ENCODE measurements around the gene SMAD4. TPM values are rescaled to one million over a fixed set of nuclear protein-coding genes. Genes with fewer than 3 reads are reported as not detected.
"Not testable (repeated sequence)": the region's sequence is repeated elsewhere in the genome, so short reads cannot be mapped to it uniquely, and the experiment has no call there.

The SMAD4 gene
- 80.2 TPM for total RNA-seq

GRCh38 chr18:51029694-51030536 lies at the start of gene SMAD4:
Gene SMAD4, plus strand, starts transcription at chr18:51030213. Its CDS starts 16,834 bp downstream, at chr18:51047047.
- DNase-seq: peak; percentile 93

DNA sequence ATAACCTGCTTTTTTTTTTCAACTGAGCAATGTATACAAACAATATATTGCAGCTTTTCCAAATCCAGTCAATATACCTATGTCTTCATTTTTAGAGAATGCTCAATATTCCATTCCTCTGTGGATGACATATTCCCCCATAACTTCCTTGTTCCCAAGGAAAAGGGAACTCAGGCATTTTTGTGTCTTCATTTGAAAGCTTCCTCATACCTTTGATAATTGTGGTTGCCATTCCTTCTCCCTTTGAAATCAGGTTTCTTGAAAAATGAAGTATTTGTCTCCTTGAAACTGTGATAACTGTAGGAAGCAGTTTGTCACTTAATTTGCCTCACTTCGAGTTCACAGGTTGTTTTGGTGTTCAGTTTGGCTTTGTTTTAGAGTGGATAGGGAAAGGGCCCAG lies 48.6 kb upstream of the SMAD4 start:
- DNase-seq: no peak

GRCh38 chr18:50982086-50982801 lies 47.8 kb upstream of the SMAD4 start:
- DNase-seq: no peak

DNA sequence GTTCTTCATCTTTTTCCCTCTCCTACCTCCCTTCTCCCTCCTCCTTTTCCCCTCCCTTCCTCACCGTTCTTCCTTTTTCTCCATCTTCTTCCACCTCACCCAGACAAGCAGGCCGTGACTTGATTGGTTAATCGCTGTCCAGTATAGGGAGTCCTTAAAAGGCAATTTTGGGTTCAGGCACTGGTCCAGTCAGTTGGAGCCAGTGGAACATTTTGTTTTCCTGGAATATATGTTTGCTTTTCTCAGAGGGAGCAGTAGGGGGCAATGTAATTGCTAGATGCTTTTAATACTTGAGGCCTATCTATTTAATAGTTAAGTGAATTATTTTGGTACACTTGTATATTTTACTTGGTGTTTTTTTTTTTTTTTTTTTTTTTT lies 47.2 kb upstream of the SMAD4 start:
- DNase-seq: no peak

- peak; percentile 11 for DNase-seq
Measured at GRCh38 chr18:50986360-50987087, 43.5 kb upstream of the SMAD4 start.

GRCh38 chr18:50987261-50987660 lies 42.8 kb upstream of the SMAD4 start:
- no peak for DNase-seq

DNA sequence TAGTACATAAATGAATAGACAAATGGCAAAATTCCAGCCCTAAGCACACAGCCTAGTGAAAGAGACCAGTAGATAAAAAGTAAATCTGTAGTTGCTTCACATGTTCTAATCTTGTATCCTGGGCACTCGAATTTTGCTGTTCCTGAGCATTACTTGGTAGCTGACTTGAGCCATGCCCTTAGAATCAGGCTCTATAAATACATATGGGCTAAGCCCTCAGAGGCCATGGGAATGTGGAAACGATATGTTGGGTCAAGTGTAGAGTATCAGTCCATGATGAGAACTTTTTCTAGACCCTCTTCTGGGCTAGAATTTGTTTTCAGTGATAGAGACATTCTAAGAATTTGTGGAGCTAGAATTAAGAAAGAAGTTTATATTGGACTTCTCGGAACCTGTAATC lies 40.3 kb upstream of the SMAD4 start:
- no peak for DNase-seq

- DNase-seq: no peak
Measured at GRCh38 chr18:50992351-50992762, 37.7 kb upstream of the SMAD4 start.

- no peak for DNase-seq
Measured at GRCh38 chr18:50994031-50994430, 36.0 kb upstream of the SMAD4 start.

- DNase-seq: not testable (repeated sequence)
Measured at GRCh38 chr18:51003174-51003573, 26.8 kb upstream of the SMAD4 start.

- no peak for DNase-seq
Measured at GRCh38 chr18:51006061-51006818, 23.8 kb upstream of the SMAD4 start.

GRCh38 chr18:51006948-51007789 lies 22.8 kb upstream of the SMAD4 start:
- no peak for DNase-seq

- DNase-seq: no peak
Measured at GRCh38 chr18:51007790-51008139, 22.2 kb upstream of the SMAD4 start.

DNA sequence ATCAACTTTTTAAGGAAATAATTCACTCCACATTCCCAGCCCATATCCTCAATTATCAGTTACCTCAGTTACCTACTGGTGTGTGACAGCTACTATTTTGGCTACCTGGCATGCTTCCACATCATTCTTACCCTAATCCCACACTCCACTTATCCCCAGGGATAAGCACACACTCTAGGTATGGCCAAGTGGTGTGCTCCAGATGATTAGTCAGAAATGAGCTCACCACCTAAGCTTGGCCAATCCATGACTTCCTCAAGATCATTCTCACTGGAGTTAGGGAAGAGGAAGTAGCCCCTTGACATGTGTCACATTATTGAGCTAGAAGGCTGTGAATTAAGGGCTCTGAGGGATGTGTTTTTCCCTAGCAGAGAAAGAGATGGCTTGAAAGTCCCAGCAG lies 20.9 kb upstream of the SMAD4 start:
- DNase-seq: no peak

- no peak for DNase-seq
Measured at GRCh38 chr18:51010218-51010617, 19.8 kb upstream of the SMAD4 start.

DNA sequence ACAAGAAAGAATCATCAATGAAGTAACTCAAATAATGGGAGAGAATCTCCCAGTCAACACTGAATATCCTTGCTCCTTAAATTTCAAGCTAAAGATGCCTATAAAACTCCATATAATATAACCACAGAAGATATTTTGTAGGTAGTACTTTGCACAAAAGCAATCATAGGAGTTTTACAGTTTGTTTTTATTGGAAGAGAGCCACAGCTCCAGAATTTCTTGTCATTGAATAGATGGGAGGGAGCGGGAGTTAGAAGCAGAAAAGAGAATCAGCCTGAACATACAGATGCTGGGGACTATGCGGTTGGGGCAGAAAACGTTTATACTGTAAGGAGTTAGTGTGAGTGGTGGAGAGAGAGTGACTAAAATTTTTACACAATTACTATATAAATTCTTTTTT lies 18.3 kb upstream of the SMAD4 start:
- no peak for DNase-seq

DNA sequence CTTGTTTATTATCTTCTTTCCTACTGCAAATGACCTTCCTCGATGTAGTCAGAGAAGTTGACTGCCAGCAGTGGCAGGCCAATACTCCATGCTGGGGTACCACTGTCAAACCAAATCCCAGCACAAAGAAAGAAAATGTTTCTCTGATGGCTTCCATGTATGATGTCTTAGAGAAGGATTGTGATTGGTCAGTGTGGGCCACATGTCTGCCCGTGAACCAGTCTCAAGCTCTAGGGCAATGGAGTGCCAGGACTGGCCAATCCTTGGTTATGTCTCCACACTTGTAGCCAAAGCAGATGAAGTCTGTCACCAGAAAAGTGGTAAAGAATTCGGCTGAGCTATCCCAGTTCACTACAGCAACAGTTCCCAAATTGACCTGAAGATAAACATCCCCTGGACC lies 17.6 kb upstream of the SMAD4 start:
- DNase-seq: no peak

GRCh38 chr18:51013259-51013658 lies 16.8 kb upstream of the SMAD4 start:
- no peak for DNase-seq

DNA sequence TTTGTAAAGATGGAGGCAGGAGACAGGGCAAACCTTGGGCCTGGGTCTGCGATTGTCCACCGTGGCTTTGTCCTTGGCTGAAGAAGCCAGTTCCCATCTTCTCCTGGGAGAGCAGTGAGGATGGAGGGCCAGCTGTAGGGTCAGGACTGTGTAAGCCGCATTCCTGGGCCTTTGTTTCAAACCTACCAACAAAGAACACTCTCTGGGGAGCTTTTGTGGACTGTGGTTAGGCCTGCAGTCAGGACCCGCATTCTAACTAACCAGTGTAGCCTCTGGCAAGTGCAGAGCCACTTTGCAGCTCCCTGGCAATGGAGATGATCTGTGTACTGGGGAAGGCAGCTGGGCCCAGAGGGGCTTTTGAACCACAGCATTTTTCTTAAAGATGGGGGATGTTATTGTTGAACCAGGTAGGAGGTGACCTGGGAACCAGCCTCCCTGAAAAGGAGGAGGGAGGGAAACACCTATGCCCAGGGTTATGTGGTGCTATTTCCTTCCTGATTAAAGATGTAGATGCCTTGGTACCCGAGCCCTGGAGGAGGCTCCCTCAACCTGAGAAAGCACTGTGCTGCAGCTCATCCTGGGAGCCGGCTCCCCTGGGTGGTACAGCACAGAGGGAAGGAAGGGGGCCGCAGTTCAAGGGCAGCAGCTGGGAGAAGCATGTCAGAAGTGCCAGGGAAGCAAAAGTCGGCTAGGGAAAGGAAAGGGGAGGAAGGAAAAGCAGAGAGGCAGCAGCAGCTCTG lies 12.7 kb upstream of the SMAD4 start:
- no peak for DNase-seq

- no peak for DNase-seq
Measured at GRCh38 chr18:51020536-51020935, 9.5 kb upstream of the SMAD4 start.

Measured in occipital lobe (tissue), 2 donors.